Astrocyte (in vitro differentiated cells and primary cell): ENCODE results near the gene EID3. TPM values are rescaled to one million over a fixed set of nuclear protein-coding genes. Genes with fewer than 3 reads are reported as not detected.
"Not testable (repeated sequence)": the region's sequence is repeated elsewhere in the genome, so short reads cannot be mapped to it uniquely, and the experiment has no call there.

Experiments
- DNase-seq: peaks from one replicate; pipeline ENCODE4 v3.0.0-alpha.2; 2010; ENCODE audit warnings: low read depth
- FAIRE-seq: peaks from 2 replicates; lab custom pipeline; 2011; peaks lifted over from hg19 to GRCh38; lab: Jason Lieb, UNC
- H2AFZ ChIP-seq: 2 replicates; pipeline ENCODE4 v1.6.0; 2012; ENCODE audit warnings: low read depth, low read length, inconsistent platforms
- H3K27ac ChIP-seq: 2 replicates; pipeline ENCODE4 v1.5.1; 2011; ENCODE audit warnings: low read depth, low read length, inconsistent platforms
- H3K27me3 ChIP-seq: 2 replicates; pipeline ENCODE4 v1.6.0; 2011; ENCODE audit warnings: low read length, inconsistent platforms; ENCODE audit not compliant: insufficient read depth
- H3K36me3 ChIP-seq: 2 replicates; pipeline ENCODE4 v1.5.1; 2011; ENCODE audit warnings: low read length, inconsistent platforms; ENCODE audit not compliant: insufficient read depth
- H3K4me1 ChIP-seq: 2 replicates; pipeline ENCODE4 v1.5.1; 2011; ENCODE audit warnings: low read length, inconsistent platforms; ENCODE audit not compliant: insufficient read depth
- H3K4me2 ChIP-seq: 2 replicates; pipeline ENCODE4 v1.6.0; 2012; ENCODE audit warnings: low read length, inconsistent platforms
- H3K4me3 ChIP-seq: 2 replicates; pipeline ENCODE4 v1.5.1; 2011; ENCODE audit warnings: low read depth, mild to moderate bottlenecking, low read length, inconsistent platforms; ENCODE audit not compliant: insufficient read depth
- H3K79me2 ChIP-seq: 2 replicates; pipeline ENCODE4 v1.6.0; 2012; ENCODE audit warnings: mild to moderate bottlenecking, low read length, inconsistent platforms; ENCODE audit not compliant: insufficient read depth
- H3K9ac ChIP-seq: 2 replicates; pipeline ENCODE4 v1.6.0; 2012; ENCODE audit warnings: mild to moderate bottlenecking, low read length, inconsistent platforms
- H3K9me3 ChIP-seq: 2 replicates; pipeline ENCODE4 v1.5.1; 2012; ENCODE audit warnings: low read depth, mild to moderate bottlenecking, low read length, inconsistent platforms; ENCODE audit not compliant: insufficient read depth
- H4K20me1 ChIP-seq: 2 replicates; pipeline ENCODE4 v1.6.0; 2012; ENCODE audit warnings: low read length, inconsistent platforms; ENCODE audit not compliant: insufficient read depth
- H3K27ac Mint-ChIP-seq: one replicate; pipeline ENCODE4 v1.8.0; 2021; ENCODE audit warnings: mild to moderate bottlenecking, mixed read lengths; ENCODE audit not compliant: unreplicated experiment
- H3K27me3 Mint-ChIP-seq: one replicate; pipeline ENCODE4 v1.8.0; 2021; ENCODE audit warnings: low read depth, mixed read lengths; ENCODE audit not compliant: unreplicated experiment
- H3K36me3 Mint-ChIP-seq: one replicate; pipeline ENCODE4 v1.8.0; 2021; ENCODE audit warnings: low read depth, mixed read lengths; ENCODE audit not compliant: unreplicated experiment
- H3K4me1 Mint-ChIP-seq: one replicate; pipeline ENCODE4 v1.8.0; 2021; ENCODE audit warnings: low read depth, mixed read lengths; ENCODE audit not compliant: unreplicated experiment
- H3K4me3 Mint-ChIP-seq: one replicate; pipeline ENCODE4 v1.8.0; 2021; ENCODE audit warnings: mild to moderate bottlenecking, moderate library complexity, mixed read lengths; ENCODE audit not compliant: unreplicated experiment
- H3K9me3 Mint-ChIP-seq: one replicate; pipeline ENCODE4 v1.8.0; 2021; ENCODE audit warnings: mild to moderate bottlenecking, mixed read lengths; ENCODE audit not compliant: unreplicated experiment
- CTCF ChIP-seq: IDR thresholded peaks from 2 replicates; pipeline ENCODE4 v1.5.1; 2011; ENCODE audit warnings: low read depth, mild to moderate bottlenecking, inconsistent platforms, low read length, moderate library complexity; ENCODE audit not compliant: insufficient read depth
- EZH2 ChIP-seq: IDR thresholded peaks from 2 replicates; pipeline ENCODE4 v1.6.1; 2012; ENCODE audit warnings: mild to moderate bottlenecking, low read length, inconsistent platforms; ENCODE audit not compliant: insufficient read depth
- total RNA-seq: library from RNA; stranded (reverse); gene quantifications from 2 replicates; pipeline ENCODE4 v1.2.1, GENCODE V29; 2021

The EID3 gene
- total RNA-seq, 1 donor from 2014 or later, result 1.9 TPM

- Histone ChIP-seq H3K9me3 (no peaks in the 10 kb centered on the region), H3K4me3 (no peak overlapping the region), H3K4me2 (no peak overlapping the region), H4K20me1 (no peaks in the 10 kb centered on the region), H3K4me1 (peaks cover under 1% of the 10 kb centered on the region), H3K27ac (no peak overlapping the region), H3K9ac (no peak overlapping the region), H3K79me2 (no peaks in the 10 kb centered on the region), H2AFZ (no peak overlapping the region), H3K27me3 (no peaks in the 10 kb centered on the region), H3K36me3 (no peaks in the 10 kb centered on the region)
- DNase-seq, result no peak
- no peaks in the 10 kb centered on the region for H3K27me3 Mint-ChIP-seq
- H3K27ac Mint-ChIP-seq, result no peak overlapping the region
- no peak for FAIRE-seq
- TF ChIP-seq CTCF (no peak), EZH2 (no peak)
- H3K9me3 Mint-ChIP-seq, result no peaks in the 10 kb centered on the region
- H3K4me1 Mint-ChIP-seq, result no peaks in the 10 kb centered on the region
- H3K36me3 Mint-ChIP-seq, result no peaks in the 10 kb centered on the region
- H3K4me3 Mint-ChIP-seq, result no peak overlapping the region
These were observed 45.0 kb upstream of the EID3 start for GRCh38 chr12:104258476-104259067.

- peaks cover 5% of the 10 kb centered on the region for H3K4me1 Mint-ChIP-seq
- H3K79me2 ChIP-seq, result no peaks in the 10 kb centered on the region
- TF ChIP-seq CTCF (no peak), EZH2 (no peak)
- no peak overlapping the region for H3K27ac ChIP-seq
- H3K9me3 ChIP-seq, result no peaks in the 10 kb centered on the region
- FAIRE-seq (no peak), DNase-seq (no peak)
- H3K4me3 ChIP-seq, result no peak overlapping the region
- no peaks in the 10 kb centered on the region for H4K20me1 ChIP-seq
- no peak overlapping the region for H3K27ac Mint-ChIP-seq
- H3K4me1 ChIP-seq, result peaks cover 8% of the 10 kb centered on the region
- H3K9me3 Mint-ChIP-seq, result peaks cover 2% of the 10 kb centered on the region
- no peaks in the 10 kb centered on the region for H3K36me3 ChIP-seq
- no peaks in the 10 kb centered on the region for H3K36me3 Mint-ChIP-seq
- H2AFZ ChIP-seq, result no peak overlapping the region
- H3K9ac ChIP-seq, result no peak overlapping the region
- H3K27me3 ChIP-seq, result no peaks in the 10 kb centered on the region
- H3K27me3 Mint-ChIP-seq, result no peaks in the 10 kb centered on the region
- no peak overlapping the region for H3K4me2 ChIP-seq
- H3K4me3 Mint-ChIP-seq, result no peak overlapping the region
These were observed 40.5 kb upstream of the EID3 start for GRCh38 chr12:104263026-104263425.

- Histone ChIP-seq H3K4me2 (no peak overlapping the region), H2AFZ (peak overlapping the region; percentile 26), H3K27me3 (no peaks in the 10 kb centered on the region), H3K9ac (no peak overlapping the region), H3K36me3 (no peaks in the 10 kb centered on the region), H3K4me3 (no peak overlapping the region), H4K20me1 (no peaks in the 10 kb centered on the region), H3K79me2 (no peaks in the 10 kb centered on the region), H3K9me3 (no peaks in the 10 kb centered on the region), H3K4me1 (peaks cover 8% of the 10 kb centered on the region), H3K27ac (no peak overlapping the region)
- Mint-ChIP-seq H3K4me1 (peaks cover 5% of the 10 kb centered on the region), H3K9me3 (peaks cover 2% of the 10 kb centered on the region), H3K4me3 (no peak overlapping the region), H3K27me3 (no peaks in the 10 kb centered on the region), H3K27ac (no peak overlapping the region), H3K36me3 (no peaks in the 10 kb centered on the region)
- TF ChIP-seq CTCF, result no peak
- no peak for TF ChIP-seq EZH2
- FAIRE-seq (no peak), DNase-seq (no peak)
These were observed 39.8 kb upstream of the EID3 start for GRCh38 chr12:104263580-104264358.

GRCh38 chr12:104265436-104265835, 38.1 kb upstream of the EID3 start:
- not testable (repeated sequence) for H3K9me3 Mint-ChIP-seq, DNase-seq, H2AFZ ChIP-seq, H3K27ac ChIP-seq, H3K36me3 ChIP-seq, H3K9me3 ChIP-seq, FAIRE-seq, H3K4me1 Mint-ChIP-seq, H3K4me3 ChIP-seq, H3K9ac ChIP-seq, H3K4me1 ChIP-seq, H3K4me3 Mint-ChIP-seq, H3K27me3 ChIP-seq, H3K27me3 Mint-ChIP-seq, H3K4me2 ChIP-seq, H4K20me1 ChIP-seq, H3K27ac Mint-ChIP-seq, H3K36me3 Mint-ChIP-seq, H3K79me2 ChIP-seq
